ENCODE data around the gene ABCG1.

DNA sequence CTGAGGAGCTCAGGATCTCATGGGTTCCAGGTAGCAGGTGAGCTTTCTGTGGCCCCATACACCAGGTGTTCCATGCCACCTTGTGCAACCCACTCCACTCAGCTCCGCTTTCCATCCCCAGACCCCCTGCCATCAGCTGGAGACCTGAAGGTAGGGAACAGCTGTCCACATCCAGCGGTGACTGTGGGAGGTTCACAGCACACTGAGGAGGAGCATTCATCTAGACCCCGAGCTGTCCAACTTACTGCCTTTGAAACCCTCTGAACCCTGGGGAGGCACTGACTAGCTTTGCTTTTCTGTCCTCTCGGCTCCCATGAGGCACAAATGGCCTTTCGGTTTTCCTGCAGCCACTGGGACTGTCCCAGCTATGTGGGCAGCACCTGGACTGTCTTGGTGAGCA, 27.9 kb upstream of the ABCG1 start:
- TF ChIP-seq, protein P1, sequence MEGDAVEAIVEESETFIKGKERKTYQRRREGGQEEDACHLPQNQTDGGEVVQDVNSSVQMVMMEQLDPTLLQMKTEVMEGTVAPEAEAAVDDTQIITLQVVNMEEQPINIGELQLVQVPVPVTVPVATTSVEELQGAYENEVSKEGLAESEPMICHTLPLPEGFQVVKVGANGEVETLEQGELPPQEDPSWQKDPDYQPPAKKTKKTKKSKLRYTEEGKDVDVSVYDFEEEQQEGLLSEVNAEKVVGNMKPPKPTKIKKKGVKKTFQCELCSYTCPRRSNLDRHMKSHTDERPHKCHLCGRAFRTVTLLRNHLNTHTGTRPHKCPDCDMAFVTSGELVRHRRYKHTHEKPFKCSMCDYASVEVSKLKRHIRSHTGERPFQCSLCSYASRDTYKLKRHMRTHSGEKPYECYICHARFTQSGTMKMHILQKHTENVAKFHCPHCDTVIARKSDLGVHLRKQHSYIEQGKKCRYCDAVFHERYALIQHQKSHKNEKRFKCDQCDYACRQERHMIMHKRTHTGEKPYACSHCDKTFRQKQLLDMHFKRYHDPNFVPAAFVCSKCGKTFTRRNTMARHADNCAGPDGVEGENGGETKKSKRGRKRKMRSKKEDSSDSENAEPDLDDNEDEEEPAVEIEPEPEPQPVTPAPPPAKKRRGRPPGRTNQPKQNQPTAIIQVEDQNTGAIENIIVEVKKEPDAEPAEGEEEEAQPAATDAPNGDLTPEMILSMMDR (IDR thresholded peaks at IDR 0.05 in 4 of 5, conservative IDR thresholded peaks at IDR 0.05 in 1 of 5), result no peak
- no peak for TF ChIP-seq POLR2A (IDR thresholded peaks at IDR 0.05)
